WTC11 (cell line): ENCODE data around the gene TAPBPL.

Source experiments
- ATF1 ChIP-seq: sonication (generic); formaldehyde crosslinking; IDR thresholded peaks from 2 replicates; pipeline ENCODE4 v1.8.1; 2023; ENCODE audit warnings: mild to moderate bottlenecking, moderate library complexity, missing genetic modification reagents
- EMX1 ChIP-seq: fragments of 250-450 bp; sonication (Bioruptor Pico); IDR thresholded peaks from 2 replicates; pipeline ENCODE4 v1.8.0; 2021; ENCODE audit warnings: mild to moderate bottlenecking
- NR2C2 ChIP-seq: sonication (generic); formaldehyde crosslinking; IDR thresholded peaks from 2 replicates; pipeline ENCODE4 v1.8.0; 2022; ENCODE audit warnings: mild to moderate bottlenecking, missing genetic modification reagents
- PRRX2 ChIP-seq: fragments of 250-450 bp; sonication (Bioruptor Pico); IDR thresholded peaks from 2 replicates; pipeline ENCODE4 v1.8.0; 2021; ENCODE audit warnings: mild to moderate bottlenecking
- TCF7 ChIP-seq: sonication (generic); formaldehyde crosslinking; IDR thresholded peaks from 2 replicates; pipeline ENCODE4 v1.8.0; 2022; ENCODE audit warnings: mild to moderate bottlenecking, low read depth, missing genetic modification reagents, moderate library complexity
- ZBTB21 ChIP-seq: sonication (generic); formaldehyde crosslinking; IDR thresholded peaks from 2 replicates; pipeline ENCODE4 v1.8.1; 2023; ENCODE audit warnings: mild to moderate bottlenecking, missing genetic modification reagents, borderline replicate concordance
- TF ChIP-seq, protein P1 (sequence below): fragments of 200-600 bp; IDR thresholded peaks from 2 replicates; pipeline ENCODE4 v1.8.0; 2022; ENCODE audit warnings: antibody characterized with exemption
- TF ChIP-seq, protein P2 (sequence below): sonication (generic); formaldehyde crosslinking; IDR thresholded peaks from 2 replicates; pipeline ENCODE4 v1.8.1; 2022; ENCODE audit warnings: low read depth, missing genetic modification reagents, borderline replicate concordance
- TF ChIP-seq, protein P3 (sequence below): sonication (generic); formaldehyde crosslinking; conservative IDR thresholded peaks from 2 replicates; pipeline ENCODE4 v1.8.1; 2023; ENCODE audit warnings: mild to moderate bottlenecking, low read depth, missing genetic modification reagents, moderate library complexity

DNA sequence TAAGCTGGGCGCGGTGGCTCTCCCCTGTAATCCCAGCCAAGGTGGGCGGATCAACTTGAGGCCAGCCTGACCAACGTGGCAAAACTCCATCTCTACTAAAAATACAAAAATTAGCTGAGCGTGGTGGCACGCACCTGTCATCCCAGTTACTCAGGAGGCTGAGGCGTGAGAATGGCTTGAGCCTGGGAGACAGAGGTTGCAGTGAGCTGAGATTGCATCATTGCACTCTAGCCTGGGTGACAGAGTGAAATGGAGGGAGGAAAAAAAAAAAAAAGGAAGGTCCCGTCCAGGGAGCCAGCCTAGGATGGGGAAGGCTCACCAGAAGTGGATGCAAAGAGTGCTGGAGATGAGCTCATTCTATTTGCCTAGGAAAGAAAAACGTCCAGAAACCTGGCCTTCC is 9.0 kb upstream of the TAPBPL start:
- TF ChIP-seq, protein P1, sequence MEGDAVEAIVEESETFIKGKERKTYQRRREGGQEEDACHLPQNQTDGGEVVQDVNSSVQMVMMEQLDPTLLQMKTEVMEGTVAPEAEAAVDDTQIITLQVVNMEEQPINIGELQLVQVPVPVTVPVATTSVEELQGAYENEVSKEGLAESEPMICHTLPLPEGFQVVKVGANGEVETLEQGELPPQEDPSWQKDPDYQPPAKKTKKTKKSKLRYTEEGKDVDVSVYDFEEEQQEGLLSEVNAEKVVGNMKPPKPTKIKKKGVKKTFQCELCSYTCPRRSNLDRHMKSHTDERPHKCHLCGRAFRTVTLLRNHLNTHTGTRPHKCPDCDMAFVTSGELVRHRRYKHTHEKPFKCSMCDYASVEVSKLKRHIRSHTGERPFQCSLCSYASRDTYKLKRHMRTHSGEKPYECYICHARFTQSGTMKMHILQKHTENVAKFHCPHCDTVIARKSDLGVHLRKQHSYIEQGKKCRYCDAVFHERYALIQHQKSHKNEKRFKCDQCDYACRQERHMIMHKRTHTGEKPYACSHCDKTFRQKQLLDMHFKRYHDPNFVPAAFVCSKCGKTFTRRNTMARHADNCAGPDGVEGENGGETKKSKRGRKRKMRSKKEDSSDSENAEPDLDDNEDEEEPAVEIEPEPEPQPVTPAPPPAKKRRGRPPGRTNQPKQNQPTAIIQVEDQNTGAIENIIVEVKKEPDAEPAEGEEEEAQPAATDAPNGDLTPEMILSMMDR: no peak
- TF ChIP-seq, protein P2, sequence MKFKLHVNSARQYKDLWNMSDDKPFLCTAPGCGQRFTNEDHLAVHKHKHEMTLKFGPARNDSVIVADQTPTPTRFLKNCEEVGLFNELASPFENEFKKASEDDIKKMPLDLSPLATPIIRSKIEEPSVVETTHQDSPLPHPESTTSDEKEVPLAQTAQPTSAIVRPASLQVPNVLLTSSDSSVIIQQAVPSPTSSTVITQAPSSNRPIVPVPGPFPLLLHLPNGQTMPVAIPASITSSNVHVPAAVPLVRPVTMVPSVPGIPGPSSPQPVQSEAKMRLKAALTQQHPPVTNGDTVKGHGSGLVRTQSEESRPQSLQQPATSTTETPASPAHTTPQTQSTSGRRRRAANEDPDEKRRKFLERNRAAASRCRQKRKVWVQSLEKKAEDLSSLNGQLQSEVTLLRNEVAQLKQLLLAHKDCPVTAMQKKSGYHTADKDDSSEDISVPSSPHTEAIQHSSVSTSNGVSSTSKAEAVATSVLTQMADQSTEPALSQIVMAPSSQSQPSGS (CRISPR knock-in tag): no peak
- TF ChIP-seq PRRX2 (CRISPR knock-in tag) (no peak), NR2C2 (no peak), EMX1 (CRISPR knock-in tag) (no peak), ZBTB21 (no peak), ATF1 (CRISPR knock-in tag) (no peak), TCF7 (CRISPR knock-in tag) (no peak)
- TF ChIP-seq, protein P3, sequence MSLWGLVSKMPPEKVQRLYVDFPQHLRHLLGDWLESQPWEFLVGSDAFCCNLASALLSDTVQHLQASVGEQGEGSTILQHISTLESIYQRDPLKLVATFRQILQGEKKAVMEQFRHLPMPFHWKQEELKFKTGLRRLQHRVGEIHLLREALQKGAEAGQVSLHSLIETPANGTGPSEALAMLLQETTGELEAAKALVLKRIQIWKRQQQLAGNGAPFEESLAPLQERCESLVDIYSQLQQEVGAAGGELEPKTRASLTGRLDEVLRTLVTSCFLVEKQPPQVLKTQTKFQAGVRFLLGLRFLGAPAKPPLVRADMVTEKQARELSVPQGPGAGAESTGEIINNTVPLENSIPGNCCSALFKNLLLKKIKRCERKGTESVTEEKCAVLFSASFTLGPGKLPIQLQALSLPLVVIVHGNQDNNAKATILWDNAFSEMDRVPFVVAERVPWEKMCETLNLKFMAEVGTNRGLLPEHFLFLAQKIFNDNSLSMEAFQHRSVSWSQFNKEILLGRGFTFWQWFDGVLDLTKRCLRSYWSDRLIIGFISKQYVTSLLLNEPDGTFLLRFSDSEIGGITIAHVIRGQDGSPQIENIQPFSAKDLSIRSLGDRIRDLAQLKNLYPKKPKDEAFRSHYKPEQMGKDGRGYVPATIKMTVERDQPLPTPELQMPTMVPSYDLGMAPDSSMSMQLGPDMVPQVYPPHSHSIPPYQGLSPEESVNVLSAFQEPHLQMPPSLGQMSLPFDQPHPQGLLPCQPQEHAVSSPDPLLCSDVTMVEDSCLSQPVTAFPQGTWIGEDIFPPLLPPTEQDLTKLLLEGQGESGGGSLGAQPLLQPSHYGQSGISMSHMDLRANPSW: no peak
